Neural progenitor cell (in vitro differentiated cells): ENCODE results near the gene RPRD2.

Experiments
- EZH2 ChIP-seq: fragments of 200-600 bp; sonication (generic); IDR thresholded peaks from 2 replicates; pipeline ENCODE4 v1.6.1; 2017; ENCODE audit warnings: antibody characterized with exemption, mild to moderate bottlenecking, moderate library complexity
- TF ChIP-seq, protein P1 (sequence below): fragments of 200-600 bp; sonication (generic); IDR thresholded peaks from 2 replicates; pipeline ENCODE4 v1.5.1; 2017; ENCODE audit warnings: antibody characterized with exemption, mild to moderate bottlenecking

DNA sequence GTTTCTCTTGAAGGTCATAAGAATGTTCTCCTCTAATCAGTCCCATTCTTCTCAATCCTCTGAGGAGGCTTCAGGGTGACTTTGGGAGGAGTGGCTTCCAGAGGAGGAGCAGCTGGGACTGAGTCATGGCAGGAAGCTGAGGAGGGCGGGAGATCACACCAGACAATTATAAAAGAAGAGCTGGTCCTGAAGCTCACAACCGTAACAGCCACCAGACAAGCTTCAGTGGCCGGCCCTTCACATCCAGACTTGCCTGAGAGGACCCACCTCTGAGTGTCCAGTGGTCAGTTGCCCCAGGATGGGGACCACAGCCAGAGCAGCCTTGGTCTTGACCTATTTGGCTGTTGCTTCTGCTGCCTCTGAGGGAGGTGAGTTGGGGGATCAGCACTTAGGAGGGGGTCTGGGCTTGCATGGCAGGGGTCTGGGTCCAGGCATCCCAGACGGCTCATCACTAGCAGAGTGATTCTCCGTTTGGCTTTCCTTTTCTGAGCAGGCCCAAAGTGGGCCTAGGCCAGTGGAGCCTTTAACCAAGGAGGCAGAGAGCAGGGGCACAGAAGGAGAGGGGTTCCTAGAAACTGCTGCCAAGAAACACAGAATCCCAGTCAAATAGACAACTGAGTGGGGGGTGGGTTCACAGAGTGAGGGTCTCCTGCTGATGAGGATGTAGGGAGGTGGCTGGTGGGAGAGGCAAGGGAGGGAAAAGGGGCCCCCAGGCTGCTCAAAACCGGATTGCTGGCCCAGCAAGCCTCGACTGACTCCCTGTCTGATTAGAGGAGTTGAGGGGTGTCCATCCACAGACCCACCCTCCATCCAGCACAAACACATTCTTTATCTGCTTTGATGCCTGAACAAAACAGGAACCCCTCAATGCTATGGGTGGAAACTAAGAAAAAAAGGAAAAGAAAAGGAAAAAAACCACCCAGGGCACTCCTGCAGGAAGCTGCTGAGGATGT is 144.2 kb downstream of the RPRD2 start, which contains the start of gene ECM1:
- TF ChIP-seq, protein P1, sequence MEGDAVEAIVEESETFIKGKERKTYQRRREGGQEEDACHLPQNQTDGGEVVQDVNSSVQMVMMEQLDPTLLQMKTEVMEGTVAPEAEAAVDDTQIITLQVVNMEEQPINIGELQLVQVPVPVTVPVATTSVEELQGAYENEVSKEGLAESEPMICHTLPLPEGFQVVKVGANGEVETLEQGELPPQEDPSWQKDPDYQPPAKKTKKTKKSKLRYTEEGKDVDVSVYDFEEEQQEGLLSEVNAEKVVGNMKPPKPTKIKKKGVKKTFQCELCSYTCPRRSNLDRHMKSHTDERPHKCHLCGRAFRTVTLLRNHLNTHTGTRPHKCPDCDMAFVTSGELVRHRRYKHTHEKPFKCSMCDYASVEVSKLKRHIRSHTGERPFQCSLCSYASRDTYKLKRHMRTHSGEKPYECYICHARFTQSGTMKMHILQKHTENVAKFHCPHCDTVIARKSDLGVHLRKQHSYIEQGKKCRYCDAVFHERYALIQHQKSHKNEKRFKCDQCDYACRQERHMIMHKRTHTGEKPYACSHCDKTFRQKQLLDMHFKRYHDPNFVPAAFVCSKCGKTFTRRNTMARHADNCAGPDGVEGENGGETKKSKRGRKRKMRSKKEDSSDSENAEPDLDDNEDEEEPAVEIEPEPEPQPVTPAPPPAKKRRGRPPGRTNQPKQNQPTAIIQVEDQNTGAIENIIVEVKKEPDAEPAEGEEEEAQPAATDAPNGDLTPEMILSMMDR, result no peak
- no peak for TF ChIP-seq EZH2
